Hepatocyte (in vitro differentiated cells): ENCODE results near the gene DEAF1.

ENCODE experiments used
- CTCF ChIP-seq: fragments of 200-600 bp; sonication (generic); IDR thresholded peaks from 2 replicates; pipeline ENCODE4 v1.5.1; 2016; ENCODE audit warnings: antibody characterized with exemption, mild to moderate bottlenecking; ENCODE audit not compliant: poor library complexity
- EZH2 ChIP-seq: fragments of 200-600 bp; sonication (generic); IDR thresholded peaks from 2 replicates; pipeline ENCODE4 v1.6.1; 2016; ENCODE audit warnings: antibody characterized with exemption, mild to moderate bottlenecking, borderline replicate concordance
- EZH2phosphoT487 ChIP-seq: fragments of 200-600 bp; sonication (generic); IDR thresholded peaks from one replicate; pipeline ENCODE4 v1.6.1; 2018; ENCODE audit warnings: antibody characterized with exemption, mild to moderate bottlenecking, low read depth, moderate library complexity; ENCODE audit not compliant: unreplicated experiment, severe bottlenecking

- TF ChIP-seq CTCF (no peak), EZH2 (no peak), EZH2phosphoT487 (no peak)
These were observed 87.8 kb downstream of the DEAF1 start for GRCh38 chr11:607020-607780.
